ENCODE data around the gene MICU1.

DNA sequence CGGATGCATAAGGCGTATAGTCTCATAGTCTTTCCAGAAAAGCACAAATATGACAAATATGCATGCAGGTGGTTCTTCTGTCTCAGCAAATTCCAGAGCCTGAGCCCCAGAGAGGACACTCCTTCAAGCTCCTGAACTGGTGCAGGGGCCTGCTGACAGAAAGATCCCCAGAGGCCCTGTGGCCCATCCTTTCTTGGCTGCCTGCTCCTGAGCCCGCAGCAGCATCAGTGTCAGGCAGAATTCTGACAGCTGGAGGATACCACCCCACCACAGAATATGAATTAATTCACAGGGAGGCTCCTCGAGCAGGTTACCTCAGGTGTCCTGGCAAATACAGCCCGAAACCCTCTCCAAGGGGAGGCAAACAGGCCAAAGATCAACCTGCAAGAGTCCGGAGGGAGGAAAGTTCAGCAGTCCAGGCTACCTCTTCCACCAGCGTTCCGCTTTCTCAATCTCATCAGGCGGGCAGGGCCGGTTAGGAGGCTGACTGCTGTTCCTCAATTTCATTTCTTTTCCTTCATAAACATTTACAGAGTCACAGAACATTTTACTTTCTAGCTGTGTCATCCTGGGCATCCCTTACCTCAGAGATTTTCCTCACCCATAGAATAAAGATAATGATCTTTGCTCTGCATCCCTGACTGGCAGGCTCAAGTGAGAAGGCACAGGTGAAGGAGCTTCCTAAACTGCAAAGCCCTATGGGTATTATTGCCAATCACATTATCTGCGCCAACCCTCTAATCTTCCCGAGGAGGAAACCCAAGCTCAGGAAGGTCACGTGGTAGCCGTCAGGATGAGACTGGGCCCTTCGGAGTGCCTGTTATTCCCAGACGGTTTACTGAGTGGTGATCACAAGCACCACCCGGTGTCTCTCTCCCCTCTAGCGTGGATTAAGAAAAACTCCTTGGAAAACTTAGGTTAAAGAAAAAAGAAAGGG, 272.6 kb downstream of the MICU1 start:
- TF ChIP-seq POLR2A (IDR thresholded peaks at IDR 0.05) (no peak), POLR2AphosphoS5 (IDR thresholded peaks at IDR 0.05) (no peak), EP300 (IDR thresholded peaks at IDR 0.05; ENCODE audit: low read depth) (no peak)
- TF ChIP-seq, protein P1, sequence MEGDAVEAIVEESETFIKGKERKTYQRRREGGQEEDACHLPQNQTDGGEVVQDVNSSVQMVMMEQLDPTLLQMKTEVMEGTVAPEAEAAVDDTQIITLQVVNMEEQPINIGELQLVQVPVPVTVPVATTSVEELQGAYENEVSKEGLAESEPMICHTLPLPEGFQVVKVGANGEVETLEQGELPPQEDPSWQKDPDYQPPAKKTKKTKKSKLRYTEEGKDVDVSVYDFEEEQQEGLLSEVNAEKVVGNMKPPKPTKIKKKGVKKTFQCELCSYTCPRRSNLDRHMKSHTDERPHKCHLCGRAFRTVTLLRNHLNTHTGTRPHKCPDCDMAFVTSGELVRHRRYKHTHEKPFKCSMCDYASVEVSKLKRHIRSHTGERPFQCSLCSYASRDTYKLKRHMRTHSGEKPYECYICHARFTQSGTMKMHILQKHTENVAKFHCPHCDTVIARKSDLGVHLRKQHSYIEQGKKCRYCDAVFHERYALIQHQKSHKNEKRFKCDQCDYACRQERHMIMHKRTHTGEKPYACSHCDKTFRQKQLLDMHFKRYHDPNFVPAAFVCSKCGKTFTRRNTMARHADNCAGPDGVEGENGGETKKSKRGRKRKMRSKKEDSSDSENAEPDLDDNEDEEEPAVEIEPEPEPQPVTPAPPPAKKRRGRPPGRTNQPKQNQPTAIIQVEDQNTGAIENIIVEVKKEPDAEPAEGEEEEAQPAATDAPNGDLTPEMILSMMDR (IDR thresholded peaks at IDR 0.05) = no peak

All from transverse colon (tissue), 4 donors.